Keratinocyte (primary cell): Measurements from ENCODE around the gene CDC14B. TPM values are rescaled to one million over a fixed set of nuclear protein-coding genes. Genes with fewer than 3 reads are reported as not detected.

ENCODE experiments used
- DNase-seq: peaks from one replicate; pipeline ENCODE4 v3.0.0-alpha.2; 2011; ENCODE audit warnings: low read depth, missing footprints, low spot score
- FAIRE-seq: peaks from 2 replicates; lab custom pipeline; 2011; peaks lifted over from hg19 to GRCh38; lab: Jason Lieb, UNC
- H2AFZ ChIP-seq: 2 replicates; pipeline ENCODE4 v1.6.0; 2012; ENCODE audit warnings: low read length, control low read depth, inconsistent platforms; ENCODE audit not compliant: control insufficient read depth
- H3K27ac ChIP-seq: 2 replicates; pipeline ENCODE4 v1.5.1; 2011; ENCODE audit warnings: low read length; ENCODE audit not compliant: control insufficient read depth, insufficient read depth
- H3K27me3 ChIP-seq: 3 replicates; pipeline ENCODE4 v1.6.0; 2011; ENCODE audit warnings: low read length; ENCODE audit not compliant: control insufficient read depth, insufficient read depth; ENCODE audit errors: extremely low read depth
- H3K36me3 ChIP-seq, 2 experiments: 2 replicates in 1 of 2; 3 replicates in 1 of 2; pipeline ENCODE4 v1.5.1; 2011; ENCODE audit warnings: low read length in 2 of 2, mild to moderate bottlenecking in 1 of 2; ENCODE audit not compliant: control insufficient read depth in 2 of 2, insufficient read depth in 2 of 2; ENCODE audit errors: extremely low read depth in 1 of 2
- H3K4me1 ChIP-seq: 3 replicates; pipeline ENCODE4 v1.5.1; 2011; ENCODE audit warnings: low read length; ENCODE audit not compliant: control insufficient read depth, insufficient read depth; ENCODE audit errors: extremely low read depth
- H3K4me2 ChIP-seq: 3 replicates; pipeline ENCODE4 v1.6.0; 2011; ENCODE audit warnings: low read depth, low read length; ENCODE audit not compliant: control insufficient read depth, insufficient read depth; ENCODE audit errors: extremely low read depth
- H3K4me3 ChIP-seq, 3 experiments: fragments of 200-600 bp in 1 of 3; sonication (generic) in 1 of 3; 2 replicates in 2 of 3; 3 replicates in 1 of 3; pipeline ENCODE4 v1.5.1; 2011 to 2016; ENCODE audit warnings: low read length in 3 of 3, mild to moderate bottlenecking in 3 of 3, control low read depth in 2 of 3, inconsistent platforms in 1 of 3, low read depth in 1 of 3, mixed read lengths in 1 of 3, mixed run types in 1 of 3, moderate library complexity in 1 of 3; ENCODE audit not compliant: control insufficient read depth in 2 of 3, insufficient read depth in 2 of 3; ENCODE audit errors: extremely low read depth in 1 of 3
- H3K79me2 ChIP-seq: 2 replicates; pipeline ENCODE4 v1.6.0; 2012; ENCODE audit warnings: low read length; ENCODE audit not compliant: control insufficient read depth, insufficient read depth
- H3K9ac ChIP-seq: 3 replicates; pipeline ENCODE4 v1.6.0; 2011; ENCODE audit warnings: low read length; ENCODE audit not compliant: control insufficient read depth, insufficient read depth; ENCODE audit errors: extremely low read depth
- H3K9me1 ChIP-seq: 3 replicates; pipeline ENCODE4 v1.6.0; 2011; ENCODE audit warnings: low read length; ENCODE audit not compliant: control insufficient read depth, insufficient read depth; ENCODE audit errors: extremely low read depth
- H3K9me3 ChIP-seq: 2 replicates; pipeline ENCODE4 v1.5.1; 2012; ENCODE audit warnings: low read depth, low read length; ENCODE audit not compliant: control insufficient read depth
- H4K20me1 ChIP-seq: 3 replicates; pipeline ENCODE4 v1.6.0; 2011; ENCODE audit warnings: low read length; ENCODE audit not compliant: control insufficient read depth, insufficient read depth; ENCODE audit errors: extremely low read depth
- CTCF ChIP-seq, 3 experiments: IDR thresholded peaks in 1 of 3; conservative IDR thresholded peaks in 1 of 3; optimal IDR thresholded peaks in 1 of 3; 2 replicates in 2 of 3; 3 replicates in 1 of 3; pipeline versions ENCODE3 to v1.5.1; 2011; ENCODE audit warnings: low read length in 3 of 3, mild to moderate bottlenecking in 3 of 3, moderate library complexity in 2 of 3, control low read depth in 1 of 3, inconsistent platforms in 1 of 3; ENCODE audit not compliant: insufficient read depth in 2 of 3; ENCODE audit errors: extremely low read depth in 1 of 3
- EZH2 ChIP-seq: IDR thresholded peaks from one replicate; pipeline ENCODE4 v1.6.1; 2012; ENCODE audit warnings: inconsistent platforms, mild to moderate bottlenecking, low read length, moderate library complexity
- dilution Hi-C: fragments of 300-500 bp; cut with MboI; formaldehyde crosslinking; loops from one replicate; pipeline ENCODE4 v1.7.0; 2020; ENCODE audit warnings: low sequenced_read_pairs; ENCODE audit not compliant: extremely low pct_ligation_motif_present
- polyA plus RNA-seq, 5 experiments: library from polyadenylated mRNA; depleted of rRNA in 3 of 5; stranded (reverse) in 3 of 5; stranded (forward) in 1 of 5; unstranded in 1 of 5; fragments of >200 nt; gene quantifications; 1 replicate in 1 of 5; 2 replicates in 3 of 5; 3 replicates in 1 of 5; pipeline versions ENCODE4 v1.2.1 to v1.2.3, GENCODE V29; 2011 to 2012; ENCODE audit warnings: missing spikeins in 2 of 5, low read depth in 1 of 5, low replicate concordance in 1 of 5

The CDC14B gene
- polyA plus RNA-seq, 1 donor (not counting 4 experiments of a cell fraction or from before 2014, with no cell fraction given), result 7.5 TPM

- H3K9me1 ChIP-seq, result no peaks in the 10 kb centered on the region
- H2AFZ ChIP-seq, result no peak overlapping the region
- dilution Hi-C loops, result no loop called here
- no peak overlapping the region for H3K4me3 ChIP-seq
- FAIRE-seq, result no peak
- no peaks in the 10 kb centered on the region for H3K79me2 ChIP-seq
- H3K36me3 ChIP-seq, result peaks cover 0 to 4% of the 10 kb centered on the region in 2 experiments
- no peak overlapping the region for H3K9ac ChIP-seq
- H3K27ac ChIP-seq, result no peak overlapping the region
- no peaks in the 10 kb centered on the region for H3K4me1 ChIP-seq
- TF ChIP-seq EZH2, result no peak
- DNase-seq, result no peak
- no peaks in the 10 kb centered on the region for H4K20me1 ChIP-seq
- H3K9me3 ChIP-seq, result no peaks in the 10 kb centered on the region
- no peaks in the 10 kb centered on the region for H3K27me3 ChIP-seq
- no peak overlapping the region for H3K4me2 ChIP-seq
These were observed 110.6 kb downstream of the CDC14B start for GRCh38 chr9:96509026-96509425.

- no peaks in the 10 kb centered on the region for H3K79me2 ChIP-seq
- H3K27ac ChIP-seq, result no peak overlapping the region
- TF ChIP-seq EZH2 (no peak), CTCF (optimal IDR thresholded peaks at IDR 0.05 in 1 of 3, IDR thresholded peaks at IDR 0.05 in 1 of 3, conservative IDR thresholded peaks at IDR 0.05 in 1 of 3; ENCODE audit: extremely low read depth in 1 of 3, insufficient read depth in 2 of 3, low read length in 3 of 3) (no peak)
- H3K27me3 ChIP-seq, result no peaks in the 10 kb centered on the region
- no peak overlapping the region for H3K4me3 ChIP-seq
- no peaks in the 10 kb centered on the region for H3K9me3 ChIP-seq
- peaks cover 0 to 4% of the 10 kb centered on the region in 2 experiments for H3K36me3 ChIP-seq
- no peaks in the 10 kb centered on the region for H4K20me1 ChIP-seq
- no peak for DNase-seq
- dilution Hi-C loops, result no loop called here
- no peaks in the 10 kb centered on the region for H3K4me1 ChIP-seq
- no peak overlapping the region for H2AFZ ChIP-seq
- no peak overlapping the region for H3K9ac ChIP-seq
- H3K9me1 ChIP-seq, result no peaks in the 10 kb centered on the region
- FAIRE-seq, result no peak
- no peak overlapping the region for H3K4me2 ChIP-seq
These were observed 111.3 kb downstream of the CDC14B start for GRCh38 chr9:96508227-96508940.
